HCT116 (cell line): ENCODE results near the gene HMGN3.

ENCODE experiments used
- ELF1 ChIP-seq: IDR thresholded peaks from 2 replicates; pipeline ENCODE4 v1.6.1; 2012; ENCODE audit warnings: low read depth, borderline replicate concordance
- EZH2 ChIP-seq: fragments of 200-600 bp; sonication (generic); IDR thresholded peaks from 2 replicates; pipeline ENCODE4 v1.6.1; 2017; ENCODE audit warnings: antibody characterized with exemption, mixed run types
- EZH2phosphoT487 ChIP-seq: fragments of 200-600 bp; IDR thresholded peaks from 2 replicates; pipeline ENCODE4 v1.6.1; 2018; ENCODE audit warnings: antibody characterized with exemption, borderline replicate concordance
- FOSL1 ChIP-seq: IDR thresholded peaks from 2 replicates; pipeline ENCODE4 v1.6.1; 2012; ENCODE audit warnings: low read depth
- JUND ChIP-seq: IDR thresholded peaks from 2 replicates; pipeline ENCODE4 v1.6.1; 2012
- POLR2A ChIP-seq: IDR thresholded peaks from 2 replicates; pipeline ENCODE4 v1.7.0; 2011; ENCODE audit warnings: borderline replicate concordance; ENCODE audit not compliant: insufficient read depth, insufficient read length; ENCODE audit errors: extremely low read depth
- POLR2AphosphoS5 ChIP-seq: IDR thresholded peaks from 2 replicates; pipeline ENCODE4 v1.6.1; 2011; ENCODE audit warnings: mild to moderate bottlenecking, low read depth, low read length, moderate library complexity
- RAD21 ChIP-seq: IDR thresholded peaks from 2 replicates; pipeline ENCODE4 v1.6.1; 2012; ENCODE audit warnings: low read depth, mild to moderate bottlenecking
- TCF7L2 ChIP-seq: IDR thresholded peaks from 2 replicates; pipeline ENCODE4 v1.7.0; 2011; ENCODE audit warnings: borderline replicate concordance, inconsistent platforms; ENCODE audit not compliant: insufficient read depth, insufficient read length; ENCODE audit errors: extremely low read depth
- YY1 ChIP-seq: IDR thresholded peaks from 2 replicates; pipeline ENCODE4 v1.6.1; 2011; ENCODE audit warnings: low read length, low read depth, moderate library complexity, mild to moderate bottlenecking; ENCODE audit not compliant: insufficient replicate concordance; ENCODE audit errors: extremely low read depth
- TF ChIP-seq, protein P1 (sequence below), 3 experiments: fragments of 200-600 bp in 1 of 3; sonication (generic) in 1 of 3; IDR thresholded peaks in 2 of 3; conservative IDR thresholded peaks in 1 of 3; 2 replicates each; pipeline ENCODE4 v1.5.1; 2012 to 2017; ENCODE audit warnings: low read depth in 2 of 3, low read length in 2 of 3, antibody characterized with exemption in 1 of 3, borderline replicate concordance in 1 of 3, control low read depth in 1 of 3, mild to moderate bottlenecking in 1 of 3, mixed read lengths in 1 of 3, mixed run types in 1 of 3, moderate library complexity in 1 of 3; ENCODE audit not compliant: insufficient read depth in 1 of 3
- TF ChIP-seq, protein P2 (sequence below): IDR thresholded peaks from 2 replicates; pipeline ENCODE4 v1.6.1; 2012
- TF ChIP-seq, protein P3 (sequence below): IDR thresholded peaks from 2 replicates; pipeline ENCODE4 v1.6.1; 2012

DNA sequence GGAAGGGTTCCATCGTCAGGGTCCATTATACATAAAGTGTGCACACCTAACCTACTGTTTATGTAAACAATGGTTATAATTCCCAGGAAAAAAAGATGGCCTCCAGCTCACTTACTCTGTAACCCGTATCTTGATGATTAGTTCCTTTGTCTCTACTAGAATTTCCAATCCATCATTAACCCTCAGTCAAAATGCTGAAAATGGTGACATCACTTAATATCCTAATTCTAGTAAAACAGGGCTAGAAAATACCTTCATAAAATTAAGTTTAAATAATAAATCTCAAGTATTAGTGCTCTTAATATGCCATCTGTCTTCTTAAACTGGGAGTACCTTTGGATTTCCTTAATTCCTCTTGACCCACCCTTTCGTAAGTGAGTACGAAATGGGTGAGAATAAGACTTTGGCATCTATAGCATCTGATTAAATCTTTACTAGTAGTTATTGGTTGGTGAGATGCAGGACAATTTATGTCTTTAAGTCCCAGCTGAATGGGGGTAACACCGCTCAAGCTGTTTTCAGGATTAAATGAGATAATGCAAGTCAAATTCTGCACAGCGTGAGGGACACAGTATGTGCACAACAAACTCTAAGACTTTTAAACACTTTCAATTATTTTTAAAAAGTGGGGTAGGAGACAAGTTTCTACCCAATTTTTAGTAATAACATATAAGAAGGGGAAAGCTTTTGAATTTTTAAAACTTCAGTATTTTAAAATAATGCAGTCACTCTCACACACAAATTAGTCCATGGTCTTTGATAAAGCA lies 1.6 kb downstream of the HMGN3 start:
- TF ChIP-seq JUND (no peak), FOSL1 (no peak), ELF1 (no peak), RAD21 (no peak), EZH2 (no peak), POLR2AphosphoS5 (no peak), POLR2A (no peak), TCF7L2 (no peak), EZH2phosphoT487 (no peak), YY1 (no peak)
- TF ChIP-seq, protein P1, sequence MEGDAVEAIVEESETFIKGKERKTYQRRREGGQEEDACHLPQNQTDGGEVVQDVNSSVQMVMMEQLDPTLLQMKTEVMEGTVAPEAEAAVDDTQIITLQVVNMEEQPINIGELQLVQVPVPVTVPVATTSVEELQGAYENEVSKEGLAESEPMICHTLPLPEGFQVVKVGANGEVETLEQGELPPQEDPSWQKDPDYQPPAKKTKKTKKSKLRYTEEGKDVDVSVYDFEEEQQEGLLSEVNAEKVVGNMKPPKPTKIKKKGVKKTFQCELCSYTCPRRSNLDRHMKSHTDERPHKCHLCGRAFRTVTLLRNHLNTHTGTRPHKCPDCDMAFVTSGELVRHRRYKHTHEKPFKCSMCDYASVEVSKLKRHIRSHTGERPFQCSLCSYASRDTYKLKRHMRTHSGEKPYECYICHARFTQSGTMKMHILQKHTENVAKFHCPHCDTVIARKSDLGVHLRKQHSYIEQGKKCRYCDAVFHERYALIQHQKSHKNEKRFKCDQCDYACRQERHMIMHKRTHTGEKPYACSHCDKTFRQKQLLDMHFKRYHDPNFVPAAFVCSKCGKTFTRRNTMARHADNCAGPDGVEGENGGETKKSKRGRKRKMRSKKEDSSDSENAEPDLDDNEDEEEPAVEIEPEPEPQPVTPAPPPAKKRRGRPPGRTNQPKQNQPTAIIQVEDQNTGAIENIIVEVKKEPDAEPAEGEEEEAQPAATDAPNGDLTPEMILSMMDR (IDR thresholded peaks at IDR 0.05 in 2 of 3, conservative IDR thresholded peaks at IDR 0.05 in 1 of 3; ENCODE audit: borderline replicate concordance in 1 of 3, insufficient read depth in 1 of 3, low read depth in 2 of 3, low read length in 2 of 3) = no peak
- TF ChIP-seq, protein P2, sequence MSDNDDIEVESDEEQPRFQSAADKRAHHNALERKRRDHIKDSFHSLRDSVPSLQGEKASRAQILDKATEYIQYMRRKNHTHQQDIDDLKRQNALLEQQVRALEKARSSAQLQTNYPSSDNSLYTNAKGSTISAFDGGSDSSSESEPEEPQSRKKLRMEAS = no peak
- TF ChIP-seq, protein P3, sequence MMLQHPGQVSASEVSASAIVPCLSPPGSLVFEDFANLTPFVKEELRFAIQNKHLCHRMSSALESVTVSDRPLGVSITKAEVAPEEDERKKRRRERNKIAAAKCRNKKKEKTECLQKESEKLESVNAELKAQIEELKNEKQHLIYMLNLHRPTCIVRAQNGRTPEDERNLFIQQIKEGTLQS = no peak
